Measurements from ENCODE around the gene OSBPL6. TPM values are rescaled to one million over a fixed set of nuclear protein-coding genes. Genes with fewer than 3 reads are reported as not detected.

The OSBPL6 gene
- total and polyA plus RNA-seq, 10 of the 15 experiments (the other 5 are each of a cell fraction or from before 2014, with no cell fraction given) = 0.01 to 0.08 (median 0.03) TPM; not detected in 5

DNA sequence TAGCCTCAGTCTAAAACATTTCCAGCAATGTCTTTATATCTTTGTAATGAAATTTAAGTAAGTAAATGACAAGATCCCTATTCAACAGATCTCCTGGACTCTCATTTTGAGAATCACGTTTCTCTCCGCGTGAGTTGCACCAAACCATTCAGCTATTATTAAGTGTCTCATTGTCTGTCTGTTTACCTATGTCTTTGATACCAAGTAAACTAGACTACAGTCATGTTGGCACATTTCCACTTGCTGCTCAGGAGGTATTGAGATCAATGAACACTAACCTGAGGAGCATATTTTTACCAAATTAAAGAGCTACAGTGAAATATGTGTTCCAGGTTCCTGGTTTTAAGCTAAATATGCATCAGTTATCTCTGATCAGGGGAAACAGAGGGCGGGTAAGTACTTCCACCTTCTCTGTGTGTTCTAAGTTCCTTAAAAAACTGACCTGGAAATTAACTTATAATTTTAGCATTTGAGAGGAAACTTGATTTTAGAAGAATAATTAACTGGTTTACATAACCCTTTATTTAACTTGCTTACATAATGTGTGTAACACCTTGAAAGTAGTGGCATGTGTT is 125.8 kb downstream of the OSBPL6 start:
- CTCF ChIA-PET = interaction anchor here (0.6 to 2.6 kb wide), 2 partner anchors 15 to 138 kb away, joined by 3 to 6 read pairs; no protein-coding TSS in a partner anchor
- POLR2A ChIA-PET = no interaction called here
- intact Hi-C loops (cut with micrococcal nuclease; ENCODE audit: unreplicated experiment) = no loop called here
- peaks cover 0 to 3% of the 10 kb centered on the region in 2 experiments; a peak in 2 of 4 replicates for H3K27me3 ChIP-seq (replicated peaks in 1 of 2; ENCODE audit: control insufficient read depth in 2 of 2, insufficient read depth in 2 of 2, low read length in 1 of 2)
- in situ Hi-C loops (cut with MboI) = no loop called here
- no peak overlapping the region for H3K27ac ChIP-seq (ENCODE audit: control insufficient read depth, insufficient read depth)
- no peaks in the 10 kb centered on the region for H3K36me3 ChIP-seq (ENCODE audit: control insufficient read depth in 2 of 2, insufficient read depth in 2 of 2, low read length in 1 of 2)
- ATAC-seq (no peak), FAIRE-seq (no peak), DNase-seq (ENCODE audit: low read depth, low spot score) (no peak)
- H3K9me3 ChIP-seq (replicated peaks; ENCODE audit: control insufficient read depth, insufficient read depth, low read length) = no peaks in the 10 kb centered on the region
- H3K4me2 ChIP-seq (ENCODE audit: control insufficient read depth, insufficient read depth) = no peak overlapping the region
- WGBS (ENCODE audit: insufficient coverage, insufficient replicate concordance, low lambda C conversion rate, missing lambda C conversion rate) = 19% methylated on average over 4 of the region's 4 CpGs
- no peaks in the 10 kb centered on the region for H3K79me2 ChIP-seq (ENCODE audit: control insufficient read depth, insufficient read depth, low read length)
- no TSS peak for BruUV-seq (replicated peaks)
- H2AFZ ChIP-seq (ENCODE audit: control insufficient read depth, low read depth, low read length) = no peak overlapping the region
- H3K4me3 ChIP-seq = no peak overlapping the region
- SMC1A ChIA-PET (ENCODE audit: uncharacterized antibody, unreplicated experiment) = interaction anchor here (1.0 to 1.7 kb wide), 2 partner anchors 95 to 99 kb away, joined by 3 to 6 read pairs; no protein-coding TSS in a partner anchor
- RAD21 ChIA-PET (ENCODE audit: unreplicated experiment) = interaction anchor here (0.5 to 1.4 kb wide), 3 partner anchors 75 to 208 kb away, joined by 3 read pairs; no protein-coding TSS in a partner anchor
- H3K4me1 ChIP-seq (ENCODE audit: control insufficient read depth, insufficient read depth, low read length) = no peaks in the 10 kb centered on the region
- no peaks in the 10 kb centered on the region for H4K20me1 ChIP-seq (ENCODE audit: control insufficient read depth, insufficient read depth)
- no peak overlapping the region for H3K9ac ChIP-seq (ENCODE audit: control insufficient read depth, insufficient read depth, low read length)
- TF ChIP-seq MEF2B (IDR thresholded peaks at IDR 0.05; ENCODE audit: partially characterized antibody, poor library complexity, severe bottlenecking) = no peak
- TF ChIP-seq ZNF217 (IDR thresholded peaks at IDR 0.05) = no peak
- no peak for TF ChIP-seq YY1 (IDR thresholded peaks at IDR 0.05; ENCODE audit: low read depth, low read length)
- TF ChIP-seq IKZF2 (IDR thresholded peaks at IDR 0.05) = no peak
- no peak for TF ChIP-seq JUND (IDR thresholded peaks at IDR 0.05; ENCODE audit: low read depth, low read length)
- TF ChIP-seq HDAC2 (IDR thresholded peaks at IDR 0.05) = no peak
- TF ChIP-seq NFXL1 (IDR thresholded peaks at IDR 0.05; ENCODE audit: borderline replicate concordance) = no peak
- no peak for TF ChIP-seq EP300 (IDR thresholded peaks at IDR 0.05; ENCODE audit: borderline replicate concordance in 1 of 2, control insufficient read depth in 1 of 2, low read depth in 2 of 2, low read length in 2 of 2)
- no peak for TF ChIP-seq ASH2L (IDR thresholded peaks at IDR 0.05; ENCODE audit: borderline replicate concordance, low read depth)
- no peak for TF ChIP-seq BMI1 (IDR thresholded peaks at IDR 0.05; ENCODE audit: borderline replicate concordance)
- TF ChIP-seq BACH1 (IDR thresholded peaks at IDR 0.05; ENCODE audit: borderline replicate concordance) = no peak
- no peak for TF ChIP-seq PAX8 (IDR thresholded peaks at IDR 0.05)
- no peak for TF ChIP-seq TAF1 (IDR thresholded peaks at IDR 0.05; ENCODE audit: borderline replicate concordance, low read depth, low read length)
